Measurements from ENCODE around the gene PCA3.

DNA sequence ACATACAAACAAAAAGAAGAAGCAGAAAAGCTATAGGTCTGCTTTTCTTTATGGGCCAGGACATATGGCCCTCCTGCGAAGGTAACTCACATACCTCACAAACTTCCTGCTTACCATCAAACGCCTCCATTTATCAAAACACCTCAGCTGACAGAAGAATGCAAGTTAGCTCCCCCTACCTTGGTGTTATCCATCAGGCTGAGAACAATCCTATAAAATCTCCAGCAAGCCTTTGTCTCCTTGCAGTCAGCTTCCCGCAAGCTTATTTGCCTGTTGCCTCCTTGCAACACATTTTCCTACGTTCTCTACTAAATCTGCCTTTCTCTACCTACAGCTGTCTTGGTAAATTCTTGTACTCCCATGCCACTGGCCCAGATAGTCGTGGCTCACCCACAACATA lies 22.7 kb upstream of the PCA3 start:
- TF ChIP-seq CTCF (IDR thresholded peaks at IDR 0.05) = no peak
- no peak for TF ChIP-seq POLR2A (IDR thresholded peaks at IDR 0.05)
